ENCODE results near the gene SLC38A8.

DNA sequence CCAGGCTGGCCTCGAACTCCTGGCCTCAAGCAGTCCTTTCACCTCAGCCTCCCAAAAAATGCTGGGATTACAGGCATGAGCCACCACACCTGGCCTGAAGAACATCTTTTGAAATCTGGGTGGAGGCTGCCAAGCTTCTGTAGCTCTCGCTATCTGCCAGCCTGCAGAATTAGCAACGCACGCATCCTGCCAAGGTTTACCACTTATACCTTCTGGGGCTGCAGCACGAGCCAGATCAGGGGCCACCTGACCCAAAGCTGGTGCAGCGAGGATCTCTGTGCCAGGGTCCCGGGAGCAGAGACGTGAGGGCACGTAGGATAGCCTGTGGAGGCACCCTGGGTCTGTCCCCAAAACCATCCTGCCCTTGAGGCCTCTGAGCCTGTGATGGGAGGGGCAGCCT, 22.2 kb downstream of the SLC38A8 start:
- TF ChIP-seq CTCF (IDR thresholded peaks at IDR 0.05; ENCODE audit: poor library complexity, severe bottlenecking) (no peak), EP300 (conservative IDR thresholded peaks at IDR 0.05; ENCODE audit: poor library complexity, severe bottlenecking) (no peak), RAD21 (conservative IDR thresholded peaks at IDR 0.05) (no peak), POLR2AphosphoS5 (IDR thresholded peaks at IDR 0.05) (no peak), TAF1 (IDR thresholded peaks at IDR 0.05; ENCODE audit: low read depth) (no peak), EZH2 (IDR thresholded peaks at IDR 0.05; ENCODE audit: borderline replicate concordance, insufficient read depth, low read length, poor library complexity, severe bottlenecking) (no peak), REST (IDR thresholded peaks at IDR 0.05; ENCODE audit: borderline replicate concordance) (no peak), MXI1 (conservative IDR thresholded peaks at IDR 0.05; ENCODE audit: poor library complexity, severe bottlenecking) (no peak), SMC3 (conservative IDR thresholded peaks at IDR 0.05; ENCODE audit: poor library complexity) (no peak)
